ENCODE data around the gene TCEA2. TPM values are rescaled to one million over a fixed set of nuclear protein-coding genes. Genes with fewer than 3 reads are reported as not detected.

TCEA2 gene
- total RNA-seq, 2 experiments from 2014 or later = 36.4 to 71.2 TPM

DNA sequence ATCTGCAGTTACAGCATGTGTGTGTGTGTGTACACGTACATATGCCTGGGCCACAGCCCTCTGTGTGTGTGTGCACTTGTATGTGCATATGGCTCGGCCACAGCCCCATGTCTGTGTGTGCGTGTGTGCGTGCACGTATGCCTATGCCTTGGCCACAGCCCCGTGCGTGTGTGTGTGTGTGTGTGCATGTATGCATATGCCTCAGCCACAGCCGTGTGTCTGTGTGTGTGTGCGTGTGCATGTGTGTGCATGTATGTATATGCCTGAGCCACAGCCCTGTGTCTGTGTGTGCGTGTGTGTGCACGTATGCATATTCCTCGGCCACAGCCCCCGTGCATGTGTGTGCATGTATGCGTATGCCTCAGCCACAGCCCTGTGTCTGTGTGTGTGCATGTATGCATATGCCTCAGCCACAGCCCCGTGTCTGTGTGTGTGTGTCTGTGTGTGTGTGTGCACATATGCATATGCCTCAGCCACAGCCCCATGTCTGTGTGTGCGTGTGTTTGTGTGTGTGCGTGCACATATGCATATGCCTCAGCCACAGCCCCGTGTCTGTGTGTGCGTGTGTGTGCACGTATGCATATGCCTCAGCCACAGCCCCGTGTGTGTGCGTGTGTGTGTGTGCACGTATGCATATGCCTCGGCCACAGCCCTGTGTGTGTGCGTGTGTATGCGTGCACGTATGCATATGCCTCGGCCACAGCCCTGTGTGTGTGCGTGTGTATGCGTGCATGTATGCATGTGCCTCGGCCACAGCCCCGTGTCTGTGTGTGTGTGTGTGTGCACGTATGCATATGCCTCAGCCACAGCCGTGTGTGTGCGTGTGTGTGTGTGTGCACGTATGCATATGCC is 41.6 kb upstream of the TCEA2 start:
- ChIA-PET CTCF (ENCODE audit: unreplicated experiment) (no interaction called here), POLR2A (no interaction called here)
- Histone ChIP-seq H3K9me2 (ENCODE audit: insufficient read depth, low read length) (no peaks in the 10 kb centered on the region), H4K20me1 (ENCODE audit: insufficient read depth, low read length) (no peaks in the 10 kb centered on the region), H2AFZ (ENCODE audit: low read length) (no peak overlapping the region), H3K4me3 (ENCODE audit: low read depth, low read length, poor library complexity, severe bottlenecking) (no peak overlapping the region), H3K79me2 (ENCODE audit: insufficient read depth, low read depth, low read length) (no peaks in the 10 kb centered on the region), H3K4me1 (ENCODE audit: insufficient read depth, low read length, poor library complexity, severe bottlenecking) (no peaks in the 10 kb centered on the region), H3K4me2 (ENCODE audit: low read length) (no peak overlapping the region), H3K27ac (ENCODE audit: low read depth, low read length, poor library complexity, severe bottlenecking) (no peak overlapping the region), H3K36me3 (ENCODE audit: insufficient read depth, low read length) (peaks cover 92% of the 10 kb centered on the region), H3K9me3 (ENCODE audit: low read length) (no peaks in the 10 kb centered on the region)
- no TSS peak for BruUV-seq (replicated peaks)
- no peak for TF ChIP-seq EZH2phosphoT487 (IDR thresholded peaks at IDR 0.05; ENCODE audit: borderline replicate concordance, low read depth, low read length)
- TF ChIP-seq, protein P1, sequence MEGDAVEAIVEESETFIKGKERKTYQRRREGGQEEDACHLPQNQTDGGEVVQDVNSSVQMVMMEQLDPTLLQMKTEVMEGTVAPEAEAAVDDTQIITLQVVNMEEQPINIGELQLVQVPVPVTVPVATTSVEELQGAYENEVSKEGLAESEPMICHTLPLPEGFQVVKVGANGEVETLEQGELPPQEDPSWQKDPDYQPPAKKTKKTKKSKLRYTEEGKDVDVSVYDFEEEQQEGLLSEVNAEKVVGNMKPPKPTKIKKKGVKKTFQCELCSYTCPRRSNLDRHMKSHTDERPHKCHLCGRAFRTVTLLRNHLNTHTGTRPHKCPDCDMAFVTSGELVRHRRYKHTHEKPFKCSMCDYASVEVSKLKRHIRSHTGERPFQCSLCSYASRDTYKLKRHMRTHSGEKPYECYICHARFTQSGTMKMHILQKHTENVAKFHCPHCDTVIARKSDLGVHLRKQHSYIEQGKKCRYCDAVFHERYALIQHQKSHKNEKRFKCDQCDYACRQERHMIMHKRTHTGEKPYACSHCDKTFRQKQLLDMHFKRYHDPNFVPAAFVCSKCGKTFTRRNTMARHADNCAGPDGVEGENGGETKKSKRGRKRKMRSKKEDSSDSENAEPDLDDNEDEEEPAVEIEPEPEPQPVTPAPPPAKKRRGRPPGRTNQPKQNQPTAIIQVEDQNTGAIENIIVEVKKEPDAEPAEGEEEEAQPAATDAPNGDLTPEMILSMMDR (conservative IDR thresholded peaks at IDR 0.05; ENCODE audit: low read length) = no peak
- intact Hi-C loops (cut with micrococcal nuclease; ENCODE audit: unreplicated experiment) = no loop called here
- no peak for DNase-seq (ENCODE audit: low spot score)

GRCh38 chr20:64022671-64023360 is 40.2 kb upstream of the TCEA2 start:
- H3K36me3 ChIP-seq (ENCODE audit: insufficient read depth, low read length) = peaks cover 96% of the 10 kb centered on the region
- H3K79me2 ChIP-seq (ENCODE audit: insufficient read depth, low read depth, low read length) = no peaks in the 10 kb centered on the region
- no peaks in the 10 kb centered on the region for H3K9me3 ChIP-seq (ENCODE audit: low read length)
- no peaks in the 10 kb centered on the region for H3K9me2 ChIP-seq (ENCODE audit: insufficient read depth, low read length)
- no peaks in the 10 kb centered on the region for H3K4me1 ChIP-seq (ENCODE audit: insufficient read depth, low read length, poor library complexity, severe bottlenecking)
- no peaks in the 10 kb centered on the region for H4K20me1 ChIP-seq (ENCODE audit: insufficient read depth, low read length)
- no peak overlapping the region for H3K27ac ChIP-seq (ENCODE audit: low read depth, low read length, poor library complexity, severe bottlenecking)
- no peak for DNase-seq (ENCODE audit: low spot score)
- TF ChIP-seq EZH2phosphoT487 (IDR thresholded peaks at IDR 0.05; ENCODE audit: borderline replicate concordance, low read depth, low read length) = no peak
- TF ChIP-seq, protein P1 (conservative IDR thresholded peaks at IDR 0.05; ENCODE audit: low read length) = no peak
- ChIA-PET CTCF (ENCODE audit: unreplicated experiment) (no interaction called here), POLR2A (no interaction called here)
- intact Hi-C loops (cut with micrococcal nuclease; ENCODE audit: unreplicated experiment) = no loop called here
- H3K4me2 ChIP-seq (ENCODE audit: low read length) = no peak overlapping the region
- H3K4me3 ChIP-seq (ENCODE audit: low read depth, low read length, poor library complexity, severe bottlenecking) = no peak overlapping the region
- H2AFZ ChIP-seq (ENCODE audit: low read length) = no peak overlapping the region
- no TSS peak for BruUV-seq (replicated peaks)
